ENCODE data around the gene CD36. TPM values are rescaled to one million over a fixed set of nuclear protein-coding genes. Genes with fewer than 3 reads are reported as not detected.
"Not testable (repeated sequence)": the region's sequence is repeated elsewhere in the genome, so short reads cannot be mapped to it uniquely, and the experiment has no call there.

Gene CD36
- total RNA-seq, 1 experiment from 2014 or later = 0.12 TPM

DNA sequence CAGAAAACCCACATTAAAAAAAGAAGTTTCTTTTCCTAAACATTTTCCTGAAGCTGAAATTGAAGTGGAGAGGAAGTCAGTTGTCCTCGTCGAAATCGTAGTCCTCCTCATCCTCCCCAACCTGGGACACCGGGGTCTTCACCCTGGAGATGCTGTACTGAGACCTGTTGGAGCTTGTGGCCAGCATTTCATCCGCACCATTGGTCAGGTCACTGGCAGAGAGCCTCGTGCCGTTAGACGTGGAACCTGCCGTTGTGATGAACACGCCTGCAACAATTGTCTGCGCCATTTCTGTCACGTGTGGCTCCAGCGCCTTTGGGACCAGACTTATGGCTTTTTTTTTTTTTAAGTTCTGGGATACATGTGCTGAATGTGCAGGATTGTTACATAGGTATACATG, 23.8 kb downstream of the CD36 start:
- peaks cover 6% of the 10 kb centered on the region for H3K4me1 Mint-ChIP-seq (ENCODE audit: insufficient read depth, unreplicated experiment)
- no peaks in the 10 kb centered on the region for H3K9me3 Mint-ChIP-seq (ENCODE audit: unreplicated experiment)
- no TSS peak for BruUV-seq (replicated peaks)
- H3K27me3 Mint-ChIP-seq (ENCODE audit: insufficient read depth, unreplicated experiment) = no peaks in the 10 kb centered on the region
- no peak overlapping the region for H3K27ac Mint-ChIP-seq (ENCODE audit: low read depth, unreplicated experiment)
- POLR2A ChIA-PET = interaction anchor here (0.6 to 1.3 kb wide), 5 partner anchors 164 to 592 kb away, joined by 3 to 5 read pairs (median 4); partner anchors contain the start of gene GNAI1
- H3K36me3 Mint-ChIP-seq (ENCODE audit: insufficient read depth, unreplicated experiment) = peaks cover 5% of the 10 kb centered on the region
- no peak for TF ChIP-seq CTCF (IDR thresholded peaks at IDR 0.05; ENCODE audit: unreplicated experiment)
- CTCF ChIA-PET = interaction anchor here (0.5 to 5.6 kb wide), 9 partner anchors 12 to 234 kb away, joined by 3 to 77 read pairs (median 4); no protein-coding TSS in a partner anchor
- intact Hi-C loops (cut with micrococcal nuclease) = no loop called here
- no peak overlapping the region for H3K4me3 Mint-ChIP-seq (ENCODE audit: unreplicated experiment)
- no peak for DNase-seq (ENCODE audit: unreplicated experiment)

DNA sequence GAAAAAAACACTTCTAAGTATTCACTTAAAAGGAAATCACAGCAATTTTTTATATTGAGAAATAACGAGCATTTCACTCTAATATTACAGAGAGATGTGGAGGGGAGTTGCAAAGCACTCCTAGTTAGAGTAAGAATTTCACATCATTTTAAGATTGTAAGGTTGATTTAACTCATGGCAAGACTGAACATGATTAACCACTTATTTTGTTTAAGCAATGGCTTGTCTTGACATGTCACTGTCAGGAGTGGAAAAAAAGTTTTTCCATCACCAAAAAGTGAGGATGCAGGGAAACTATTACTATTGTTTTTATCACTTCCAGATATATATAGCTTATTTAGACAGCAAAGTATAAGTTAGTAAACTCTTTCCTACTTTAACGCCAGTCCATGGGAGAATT, 27.1 kb downstream of the CD36 start:
- BruUV-seq (replicated peaks) = no TSS peak
- no peak for TF ChIP-seq CTCF (IDR thresholded peaks at IDR 0.05; ENCODE audit: unreplicated experiment)
- H3K27me3 Mint-ChIP-seq (ENCODE audit: insufficient read depth, unreplicated experiment) = no peaks in the 10 kb centered on the region

GRCh38 chr7:80666376-80666775, 27.9 kb downstream of the CD36 start:
- Mint-ChIP-seq H3K36me3 (ENCODE audit: insufficient read depth, unreplicated experiment) (no peaks in the 10 kb centered on the region), H3K4me1 (ENCODE audit: insufficient read depth, unreplicated experiment) (peaks cover 6% of the 10 kb centered on the region), H3K27me3 (ENCODE audit: insufficient read depth, unreplicated experiment) (no peaks in the 10 kb centered on the region), H3K27ac (ENCODE audit: low read depth, unreplicated experiment) (peak overlapping the region; percentile 16), H3K9me3 (ENCODE audit: unreplicated experiment) (no peaks in the 10 kb centered on the region), H3K4me3 (ENCODE audit: unreplicated experiment) (no peak overlapping the region)
- DNase-seq (ENCODE audit: unreplicated experiment) = no peak
- intact Hi-C loops (cut with micrococcal nuclease) = no loop called here
- POLR2A ChIA-PET = interaction anchor here (1.2 to 1.9 kb wide), 2 partner anchors 12 to 237 kb away, joined by 3 to 7 read pairs; no protein-coding TSS in a partner anchor
- no TSS peak for BruUV-seq (replicated peaks)
- CTCF ChIA-PET = interaction anchor here (0.9 to 5.6 kb wide), 3 partner anchors 14 to 173 kb away, joined by 3 to 42 read pairs (median 5); no protein-coding TSS in a partner anchor
- TF ChIP-seq CTCF (IDR thresholded peaks at IDR 0.05; ENCODE audit: unreplicated experiment) = no peak

More for the DNA sequence above, 27.1 kb downstream of the CD36 start:
- H3K27ac Mint-ChIP-seq (ENCODE audit: low read depth, unreplicated experiment) = peak overlapping the region; percentile 16
- H3K4me1 Mint-ChIP-seq (ENCODE audit: insufficient read depth, unreplicated experiment) = peaks cover 6% of the 10 kb centered on the region
- peak; percentile 27 for DNase-seq (ENCODE audit: unreplicated experiment)
- H3K4me3 Mint-ChIP-seq (ENCODE audit: unreplicated experiment) = no peak overlapping the region
- intact Hi-C loops (cut with micrococcal nuclease) = no loop called here
- CTCF ChIA-PET = interaction anchor here (0.6 to 5.6 kb wide), 7 partner anchors 15 to 805 kb away, joined by 3 to 77 read pairs (median 5); no protein-coding TSS in a partner anchor
- no peaks in the 10 kb centered on the region for H3K36me3 Mint-ChIP-seq (ENCODE audit: insufficient read depth, unreplicated experiment)
- POLR2A ChIA-PET = interaction anchor here (0.8 to 1.9 kb wide), 4 partner anchors 15 to 237 kb away, joined by 3 to 7 read pairs (median 4); no protein-coding TSS in a partner anchor
- no peaks in the 10 kb centered on the region for H3K9me3 Mint-ChIP-seq (ENCODE audit: unreplicated experiment)

GRCh38 chr7:80669367-80669766, 30.9 kb downstream of the CD36 start:
- DNase-seq (ENCODE audit: unreplicated experiment); H3K4me1 Mint-ChIP-seq (ENCODE audit: insufficient read depth, unreplicated experiment); H3K27me3 Mint-ChIP-seq (ENCODE audit: insufficient read depth, unreplicated experiment); POLR2A ChIA-PET; intact Hi-C loops (cut with micrococcal nuclease); H3K36me3 Mint-ChIP-seq (ENCODE audit: insufficient read depth, unreplicated experiment); H3K27ac Mint-ChIP-seq (ENCODE audit: low read depth, unreplicated experiment); H3K9me3 Mint-ChIP-seq (ENCODE audit: unreplicated experiment); H3K4me3 Mint-ChIP-seq (ENCODE audit: unreplicated experiment); BruUV-seq (replicated peaks): not testable (repeated sequence)
- CTCF ChIA-PET = interaction anchor here (1.3 kb wide), 1 partner anchor 12 kb away, joined by 6 read pairs; no protein-coding TSS in a partner anchor

Data from MCF 10A (cell line).